Cardiac septum (tissue), 1 donor: ENCODE data around the gene SAP130. TPM values are rescaled to one million over a fixed set of nuclear protein-coding genes. Genes with fewer than 3 reads are reported as not detected.

Source experiments
- DNase-seq: peaks from one replicate; pipeline ENCODE4 v3.0.0-alpha.2; 2020; ENCODE audit warnings: low spot score
- intact Hi-C: fragments of 100-400 bp; cut with DNase I; formaldehyde crosslinking; loops from one replicate; pipeline ENCODE4 v1.14.0; 2022
- long read RNA-seq: library from polyadenylated mRNA; unstranded; transcript quantifications from one replicate; pipeline ENCODE4 v2.0.0, GENCODE V29; 2021
- total RNA-seq: library from RNA; stranded (reverse); fragmentation: NEBNext Ultra II Directional; extraction: Animal tissue kit (Norgen Biotek cat#: 25700); gene quantifications from one replicate; pipeline ENCODE4 v1.2.1, GENCODE V29; 2021
- donor health status: DM: no; HTN: no; CAD: no.

SAP130 gene
- total RNA-seq = 19.9 TPM
- long read RNA-seq, full-length matches to known transcripts = 1 of 8 reads
- long read RNA-seq, partial matches to known transcripts = 4 of 8 reads
- long read RNA-seq, other reads (novel, unspliced or antisense) = 3 of 8 reads

DNA sequence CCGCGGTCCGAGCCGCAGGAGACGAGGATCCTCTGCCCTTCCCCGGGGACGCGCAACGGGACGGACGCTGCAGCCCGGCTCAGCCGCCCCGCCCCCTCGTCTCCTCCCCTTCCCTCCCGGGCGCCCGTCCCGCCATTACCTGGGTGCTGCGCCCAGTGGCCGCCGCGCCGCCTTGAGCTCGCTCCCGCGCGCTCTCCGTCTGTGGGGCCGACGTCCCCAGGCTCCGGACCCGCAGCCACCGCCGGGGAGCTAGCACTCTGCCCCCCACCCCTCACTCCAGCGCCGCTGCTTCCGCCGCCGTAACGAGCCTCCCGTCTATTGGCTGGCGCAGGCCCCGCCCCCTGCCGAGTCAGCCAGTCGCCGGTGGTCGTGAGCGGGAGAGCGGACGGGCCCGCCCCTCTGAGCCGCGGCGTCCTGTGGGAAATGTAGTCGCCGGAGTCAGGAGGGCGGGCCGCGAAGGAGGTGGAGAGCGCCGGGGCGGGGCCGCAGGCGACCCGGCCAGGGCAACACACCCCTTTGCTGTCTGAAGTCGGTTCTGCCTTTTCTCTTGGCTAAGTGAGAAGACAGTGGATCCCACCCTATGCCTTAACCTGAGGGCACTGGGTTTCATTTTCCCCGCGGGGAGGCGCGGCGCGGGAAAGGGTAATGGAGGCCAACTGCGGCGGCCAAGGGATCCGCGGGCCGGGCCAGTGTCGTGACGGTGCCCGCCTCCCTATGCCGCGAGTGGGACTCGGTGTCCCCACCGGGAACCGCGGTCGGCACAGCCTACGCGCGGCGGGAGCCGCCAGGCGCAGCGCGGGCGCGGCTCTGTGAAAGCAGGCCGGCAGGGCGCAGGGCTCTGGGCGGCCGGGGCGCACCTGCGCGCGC lies at the start of gene SAP130:
Gene SAP130 (minus strand): TSS at position 259 of the 867 bp plus-strand sequence. CDS start 1,767 bp downstream, outside the sequence.
- DNase-seq = peak; percentile 99
- intact Hi-C loops = loop anchor here (1.0 to 5.0 kb wide), 2 partner anchors 63 to 146 kb away; partner anchors contain the start of gene UGGT1

DNA sequence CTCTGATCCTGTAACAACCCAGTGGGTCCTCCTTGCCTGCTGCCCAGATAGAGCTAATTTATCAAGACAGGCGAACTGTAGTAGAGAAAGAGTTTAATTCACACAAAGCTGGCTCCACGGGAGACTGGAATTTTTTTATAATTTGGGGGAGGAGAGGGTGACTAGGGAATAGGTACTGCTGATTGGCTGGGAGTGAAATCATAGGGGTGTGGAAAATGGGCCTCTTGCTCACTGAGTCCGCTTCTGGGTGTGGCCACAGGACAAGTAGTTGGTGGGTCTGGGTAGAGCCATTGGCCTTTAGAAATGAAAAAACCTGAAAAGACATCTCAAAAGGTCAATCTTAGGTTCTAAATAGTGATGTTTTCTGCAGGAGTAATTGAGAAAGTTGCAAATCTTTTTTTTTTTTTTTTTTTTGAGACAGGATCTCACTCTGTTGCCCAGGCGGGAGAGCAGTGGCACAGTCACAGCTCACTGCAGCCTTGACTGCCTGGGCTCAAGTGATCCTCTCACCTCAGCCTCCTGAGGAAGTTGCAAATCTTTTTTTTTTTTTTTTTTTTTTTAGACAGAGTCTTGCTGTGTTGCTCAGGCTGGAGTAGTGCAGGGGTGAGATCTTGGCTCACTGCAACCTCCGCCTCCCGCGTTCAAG lies 48.7 kb upstream of the SAP130 start:
- intact Hi-C loops = no loop called here
- no peak for DNase-seq

DNA sequence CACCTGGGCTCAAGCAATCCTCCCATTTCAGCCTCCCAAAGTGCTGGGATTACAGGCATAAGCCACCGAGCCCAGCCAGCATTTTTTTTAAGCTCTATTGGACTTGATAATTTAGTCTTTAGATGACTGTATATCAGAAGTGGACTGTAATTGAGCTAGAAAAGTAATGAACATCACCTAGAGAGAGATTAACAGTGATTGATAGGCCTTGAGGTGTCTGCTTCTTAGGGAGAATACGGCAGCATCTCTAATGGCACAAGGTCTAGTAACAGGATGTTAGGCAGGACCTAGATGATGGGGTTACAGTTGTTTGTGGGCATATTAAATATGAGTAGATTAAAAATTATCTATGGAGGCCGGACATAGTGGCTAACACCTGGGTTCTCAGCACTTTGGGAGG lies 45.4 kb upstream of the SAP130 start:
- intact Hi-C loops = no loop called here
- DNase-seq = no peak

DNA sequence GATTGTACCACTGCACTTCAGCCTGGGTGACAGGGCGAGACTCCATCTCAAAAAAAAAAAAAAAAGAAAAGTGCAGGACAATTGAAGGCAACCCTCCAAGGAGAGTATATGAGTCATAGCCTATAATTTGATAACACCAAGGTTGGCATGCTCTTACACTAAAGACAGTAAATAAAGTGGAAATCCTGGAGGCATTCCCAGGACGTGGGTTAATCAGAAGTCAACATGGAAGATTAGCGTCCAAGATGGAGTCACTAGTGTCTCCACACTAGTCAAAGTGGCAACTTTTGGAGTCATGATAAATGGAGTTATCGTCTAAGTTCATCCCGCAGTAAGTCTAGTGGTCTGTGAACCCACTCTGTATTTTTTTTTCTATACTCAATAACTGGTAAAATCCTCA lies 41.9 kb upstream of the SAP130 start:
- intact Hi-C loops = no loop called here
- DNase-seq = no peak

DNA sequence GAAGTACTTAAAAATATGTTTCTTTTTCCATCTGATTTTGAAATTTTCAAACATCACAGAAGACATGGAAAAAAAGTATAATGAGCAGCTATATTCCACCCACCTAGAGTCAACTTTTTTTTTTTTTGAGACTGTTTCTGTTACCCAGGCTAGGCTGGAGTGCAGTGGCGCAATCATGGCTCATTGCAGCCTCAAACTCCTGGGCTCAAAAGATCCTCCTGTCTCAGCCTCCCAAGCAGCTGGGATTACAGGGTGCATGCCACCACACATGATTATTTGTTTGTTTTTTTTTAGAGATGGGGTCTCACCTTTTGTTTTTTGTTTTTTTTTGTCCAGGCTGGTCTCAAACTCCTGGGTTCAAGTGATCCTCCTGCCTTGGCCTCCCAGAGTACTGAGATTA lies 36.5 kb upstream of the SAP130 start:
- no peak for DNase-seq
- intact Hi-C loops = no loop called here

DNA sequence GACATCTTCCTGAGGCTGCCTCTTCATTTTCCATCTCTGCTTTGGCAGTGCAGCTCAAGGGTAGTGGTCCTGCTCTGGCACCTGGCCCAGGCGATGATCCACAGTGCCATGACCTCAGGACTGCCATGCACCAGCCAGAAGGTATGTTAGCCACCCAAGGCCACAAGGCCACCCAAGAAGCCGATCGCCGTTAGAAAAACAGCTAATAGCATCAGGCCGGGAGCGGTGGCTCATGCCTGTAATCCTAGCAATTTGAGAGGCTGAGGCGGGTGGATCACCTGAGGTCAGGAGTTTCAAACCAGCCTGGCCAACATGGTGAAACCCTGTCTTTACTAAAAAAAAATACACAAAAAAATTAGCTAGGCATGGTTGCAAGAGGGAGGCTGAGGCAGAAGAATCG lies 34.7 kb upstream of the SAP130 start:
- DNase-seq = no peak
- intact Hi-C loops = no loop called here

DNA sequence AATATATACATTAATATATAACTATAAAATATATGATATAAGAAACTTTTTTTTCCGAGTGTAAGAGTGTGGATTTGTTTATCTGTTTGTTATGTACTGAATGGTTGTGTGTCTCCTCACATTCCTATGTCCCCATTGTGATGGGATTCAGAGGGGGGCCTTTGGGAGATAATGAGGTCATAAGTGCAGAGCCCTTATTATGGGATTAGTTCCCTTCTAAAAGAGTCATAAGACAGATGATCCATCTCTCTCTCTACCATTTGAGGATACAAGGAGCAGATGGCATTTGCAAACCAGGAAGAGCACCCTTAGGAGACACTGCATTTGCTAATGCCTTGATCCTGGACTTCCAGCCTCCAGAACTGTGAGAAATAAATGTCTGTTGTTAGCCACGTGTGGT lies 30.3 kb upstream of the SAP130 start:
- DNase-seq = no peak

DNA sequence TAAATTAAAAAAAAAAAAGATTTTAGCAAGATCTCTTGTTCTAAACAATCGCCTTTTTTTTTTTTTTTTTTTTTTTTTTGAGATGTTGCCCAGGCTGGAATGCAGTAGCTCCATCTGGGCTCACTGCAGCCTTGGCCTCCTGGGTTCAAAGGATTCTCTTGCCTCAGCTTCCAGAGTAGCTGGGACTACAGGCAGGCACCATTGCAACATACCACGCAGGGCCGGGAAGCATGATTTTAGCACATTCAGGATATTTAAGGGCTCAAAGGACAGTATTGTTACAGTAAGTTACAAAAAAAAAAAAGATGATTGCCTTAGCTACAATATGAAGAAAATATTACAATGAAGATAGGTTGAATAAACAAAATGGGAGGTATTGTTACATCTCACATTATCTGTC lies 29.5 kb upstream of the SAP130 start:
- intact Hi-C loops = no loop called here
- DNase-seq = no peak

More for the DNA sequence above, 30.3 kb upstream of the SAP130 start:
- intact Hi-C loops = no loop called here

DNA sequence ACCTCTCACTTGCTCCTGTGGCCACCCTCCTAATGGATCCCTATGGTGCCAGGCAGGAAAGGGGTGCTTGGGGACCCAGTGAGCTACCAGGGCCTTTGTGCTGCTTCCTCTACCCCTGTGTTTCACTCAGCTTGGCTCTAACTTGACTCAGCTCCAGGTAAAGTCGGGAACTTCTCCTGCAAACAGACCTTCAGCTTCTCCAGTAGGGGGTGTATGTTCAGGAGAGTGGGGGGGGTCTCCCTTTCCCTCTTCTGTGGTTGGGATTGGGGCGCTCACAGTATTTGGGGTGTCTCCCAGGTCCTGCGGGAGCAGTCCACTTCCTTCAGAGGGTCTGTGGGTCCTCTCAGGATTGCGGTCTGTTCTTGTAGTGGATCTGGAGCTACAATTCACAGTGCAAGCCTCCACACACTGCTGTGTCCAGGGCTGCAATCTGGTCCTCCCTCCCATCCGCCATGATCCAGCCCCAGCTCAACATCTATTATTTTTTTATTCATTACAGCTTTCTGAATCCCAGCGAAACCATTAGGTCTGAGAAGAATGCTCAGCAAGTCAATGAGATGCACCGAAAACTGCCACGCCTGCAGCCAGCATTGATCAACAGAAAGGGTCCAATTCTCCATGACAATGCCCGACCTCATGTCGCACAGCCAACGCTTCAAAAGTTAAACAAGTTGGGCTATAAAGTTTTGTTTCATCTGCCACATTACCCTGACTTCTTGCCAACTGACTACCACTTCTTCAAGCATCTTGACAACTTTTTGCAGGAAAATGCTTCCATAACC lies 26.4 kb upstream of the SAP130 start:
- intact Hi-C loops = no loop called here
- no peak for DNase-seq

DNA sequence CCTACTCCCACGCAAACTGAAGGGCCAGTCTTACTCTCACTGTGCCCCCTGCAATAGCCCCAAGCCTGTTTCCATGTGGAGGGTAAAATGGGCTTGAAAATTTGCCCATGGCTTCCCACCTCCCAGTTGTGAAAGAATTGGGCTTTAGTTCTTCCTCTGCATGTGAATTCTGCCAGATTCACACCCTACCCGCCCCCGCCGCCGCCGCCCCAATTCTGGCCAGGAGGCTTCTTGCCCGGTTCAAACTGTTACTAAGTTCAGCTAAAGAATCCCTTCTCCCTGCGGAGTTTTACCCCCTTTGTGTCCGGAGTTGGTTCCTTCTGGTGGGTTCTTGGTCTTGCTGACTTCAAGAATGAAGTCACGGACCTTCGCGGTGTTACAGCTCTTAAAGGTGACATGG lies 25.5 kb upstream of the SAP130 start:
- DNase-seq = no peak

DNA sequence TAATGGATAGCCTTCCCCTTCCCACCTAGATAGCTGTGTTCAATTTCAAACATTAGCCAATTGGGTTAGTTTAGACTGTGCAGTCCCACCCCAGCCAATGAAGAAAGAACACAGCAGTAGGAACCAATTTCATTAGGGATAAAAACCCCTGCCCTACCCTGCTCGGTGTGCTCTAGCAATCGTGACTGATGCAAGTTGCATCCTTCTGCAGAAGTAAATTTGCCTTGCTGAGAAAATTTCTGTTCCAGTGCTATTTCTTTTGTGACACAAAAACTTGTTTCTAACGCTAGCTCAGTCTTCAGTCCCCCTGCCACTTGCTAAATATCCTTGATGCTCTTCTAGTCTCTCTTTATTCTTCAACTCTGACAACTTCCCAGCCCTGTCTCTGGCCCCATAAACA lies 15.2 kb upstream of the SAP130 start:
- intact Hi-C loops = no loop called here
- no peak for DNase-seq

More for the DNA sequence above, 25.5 kb upstream of the SAP130 start:
- intact Hi-C loops = no loop called here

DNA sequence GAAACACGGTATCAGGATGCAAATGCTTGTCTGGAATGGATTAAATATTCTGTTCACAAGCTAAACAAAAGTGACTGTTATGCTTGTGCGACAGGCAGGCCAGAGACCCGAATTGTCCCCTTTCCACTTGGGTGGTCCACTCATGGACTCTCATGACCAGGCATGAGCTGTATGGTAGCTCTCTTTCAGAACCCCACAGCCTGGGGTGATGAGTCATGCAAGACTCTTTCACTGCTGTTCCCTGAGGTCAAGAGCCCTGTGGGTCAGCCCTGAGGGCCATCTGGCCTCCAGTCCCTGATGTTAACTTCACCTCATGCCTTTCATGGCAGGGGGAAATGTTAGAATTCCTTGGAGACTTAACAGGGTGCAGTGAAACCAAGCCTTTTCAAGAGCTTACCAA lies 13.7 kb upstream of the SAP130 start:
- no peak for DNase-seq
- intact Hi-C loops = no loop called here

DNA sequence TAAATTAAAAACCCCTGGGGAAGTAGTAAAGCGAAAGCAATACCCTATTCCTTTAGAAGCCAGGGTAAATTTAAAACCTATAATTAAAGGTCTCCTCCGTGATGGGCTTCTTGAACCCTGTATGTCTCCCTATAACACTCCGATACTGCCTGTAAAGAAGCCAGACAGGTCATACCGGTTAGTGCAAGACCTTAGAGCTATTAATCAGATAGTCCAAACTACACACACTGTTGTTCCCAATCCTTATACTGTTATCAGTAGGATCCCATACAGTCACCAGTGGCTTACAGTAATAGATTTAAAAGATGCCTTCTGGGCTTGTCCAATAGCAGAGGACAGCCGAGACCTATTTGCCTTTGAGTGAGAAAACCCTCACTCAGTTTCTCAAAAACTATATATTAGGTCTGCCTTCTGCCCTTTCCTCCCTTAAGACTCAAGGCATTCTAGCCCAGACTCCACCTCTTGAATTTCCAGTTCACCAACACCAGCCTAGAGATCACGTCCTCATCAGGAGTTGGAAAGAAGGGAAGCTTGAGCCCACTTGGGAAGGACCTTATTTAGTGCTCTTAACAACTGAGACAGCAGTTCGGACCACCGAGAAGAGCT lies 12.4 kb upstream of the SAP130 start:
- intact Hi-C loops = no loop called here

DNA sequence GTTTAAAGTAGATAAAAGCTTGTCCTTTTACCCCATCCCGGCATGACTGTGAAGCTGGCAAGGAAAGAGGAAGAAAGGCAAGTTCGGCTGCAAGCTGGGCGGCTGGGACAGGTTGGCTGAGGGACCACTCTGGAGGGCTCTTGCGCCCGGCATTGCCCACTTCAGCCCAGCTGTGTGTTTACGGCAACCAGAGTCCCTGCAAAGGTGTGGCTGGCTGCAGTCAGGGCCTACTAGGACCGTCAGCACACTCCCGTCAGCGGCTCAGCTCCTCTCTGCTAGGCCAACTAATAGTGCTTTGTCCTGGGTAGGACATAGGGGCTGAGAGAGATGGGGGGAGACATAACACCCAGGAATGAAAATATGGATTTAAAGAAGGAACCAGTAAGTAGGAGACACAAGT lies 11.7 kb upstream of the SAP130 start:
- intact Hi-C loops = no loop called here
- no peak for DNase-seq

More for the DNA sequence above, 12.4 kb upstream of the SAP130 start:
- no peak for DNase-seq

DNA sequence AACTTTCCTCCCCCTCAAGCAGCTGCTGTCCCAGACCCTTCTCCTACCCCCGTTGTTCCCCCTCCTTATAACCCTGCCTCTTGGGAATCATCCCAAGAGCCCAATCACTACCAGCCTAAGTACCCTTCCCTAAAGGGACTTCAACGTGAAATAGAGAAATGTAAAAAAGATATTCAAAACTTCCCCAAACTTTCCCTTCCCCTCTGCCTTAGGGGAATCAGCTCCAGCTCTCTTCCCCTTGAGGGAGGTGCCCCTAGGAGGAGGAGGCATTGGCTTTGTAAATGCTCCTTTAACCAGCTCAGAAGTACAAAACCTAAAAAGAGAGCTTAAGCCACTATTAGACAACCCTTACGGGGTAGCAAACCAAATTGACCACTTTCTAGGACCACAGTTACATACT lies 10.6 kb upstream of the SAP130 start:
- DNase-seq = no peak
- intact Hi-C loops = no loop called here

DNA sequence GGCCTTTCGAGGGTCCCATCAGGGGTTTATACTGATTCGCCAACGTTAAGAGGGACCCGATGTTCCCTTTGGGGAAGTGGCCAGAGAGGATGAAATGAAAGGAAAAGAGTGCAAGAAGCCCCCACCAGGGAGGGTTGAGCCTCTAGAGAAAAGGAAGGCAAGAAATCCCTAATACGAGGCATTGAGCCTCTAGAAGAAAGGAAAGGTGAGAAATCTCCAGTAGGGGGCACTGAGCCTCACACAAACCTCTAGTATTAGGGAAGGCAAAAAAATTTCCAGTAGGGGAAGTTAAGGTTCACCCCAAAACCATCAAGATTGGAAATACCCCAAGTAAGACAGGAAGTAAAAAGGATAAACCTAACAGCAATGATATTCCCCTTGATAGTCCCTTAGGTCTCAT lies 9.8 kb upstream of the SAP130 start:
- no peak for DNase-seq
- intact Hi-C loops = no loop called here

DNA sequence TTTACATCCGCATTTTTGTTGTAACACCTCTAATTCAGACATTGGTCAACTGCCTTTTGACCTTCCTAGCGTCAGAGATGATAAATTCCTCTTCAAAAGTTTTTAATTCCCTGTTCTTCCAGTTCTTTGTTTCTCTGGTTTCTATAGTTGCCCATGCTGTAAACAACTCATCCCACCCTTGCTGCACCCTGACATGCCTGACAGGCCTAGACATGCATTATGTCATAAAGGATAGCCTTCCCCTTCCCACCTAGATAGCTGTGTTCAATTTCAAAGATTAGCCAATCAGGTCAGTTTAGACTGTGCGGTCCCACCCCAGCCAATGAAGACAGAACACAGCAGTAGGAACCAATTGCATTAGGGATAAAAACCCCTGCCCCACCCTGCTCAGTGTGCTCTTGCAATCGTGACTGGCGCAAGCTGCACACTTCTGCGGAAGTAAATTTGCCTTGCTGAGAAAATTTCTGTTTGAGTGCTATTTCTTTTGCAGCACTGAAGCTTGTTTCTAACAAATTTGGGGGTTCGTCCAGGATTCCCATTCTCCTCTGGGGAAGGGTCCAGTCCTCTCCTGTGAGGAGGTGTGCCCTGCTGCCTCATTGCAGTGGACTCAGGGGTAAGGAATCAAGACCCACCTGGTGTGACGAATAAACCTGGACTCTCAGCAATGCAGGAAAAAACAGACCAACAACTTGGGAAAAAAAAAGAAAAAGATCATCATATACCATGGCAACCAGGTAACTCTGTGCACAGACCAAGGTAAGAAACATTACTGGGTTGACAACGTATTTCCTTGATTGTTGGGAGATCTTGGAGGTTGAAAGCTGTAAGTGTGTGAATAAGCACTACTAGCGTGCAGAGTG lies 9.1 kb upstream of the SAP130 start:
- intact Hi-C loops = no loop called here

DNA sequence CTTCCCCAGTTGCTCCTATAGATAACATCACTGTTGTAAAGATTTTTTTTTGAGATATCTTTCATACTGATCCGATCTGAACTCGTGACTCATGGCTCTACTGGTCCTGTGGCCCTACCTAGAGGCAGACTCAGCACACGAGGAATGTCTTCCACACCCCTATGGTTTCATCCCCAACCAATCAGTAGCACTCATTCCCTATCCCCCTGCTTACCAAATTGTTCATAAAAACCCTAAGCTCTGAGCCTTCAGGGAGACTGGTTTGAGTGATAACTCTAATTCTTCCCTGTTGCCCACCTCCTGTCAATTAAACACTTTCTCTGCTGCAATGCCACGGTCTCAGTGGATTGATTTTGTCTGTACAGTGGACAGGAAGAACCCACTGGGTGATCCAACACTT lies 4.2 kb upstream of the SAP130 start:
- intact Hi-C loops = no loop called here
- DNase-seq = no peak

More for the DNA sequence above, 9.1 kb upstream of the SAP130 start:
- DNase-seq = no peak

DNA sequence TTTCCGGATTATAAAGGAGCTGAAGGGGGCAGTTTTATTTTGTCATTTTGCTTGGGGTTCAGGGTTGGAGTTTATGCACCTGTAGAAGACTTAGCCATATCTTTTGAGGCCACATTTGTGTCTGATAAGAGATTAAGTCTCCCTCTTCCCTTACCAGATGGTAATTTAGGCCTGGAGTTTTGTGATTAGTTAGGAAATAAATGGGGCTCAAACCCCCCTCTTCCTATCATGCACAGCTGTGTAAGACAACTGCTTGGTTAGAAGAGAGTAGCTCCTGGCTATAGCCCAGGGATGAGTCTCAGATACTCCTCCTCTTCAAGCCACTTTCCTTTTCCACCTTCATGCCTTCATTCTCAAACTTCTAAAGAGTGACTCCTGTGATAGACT lies 802 bp upstream of the SAP130 start:
- intact Hi-C loops = loop anchor here (5.0 kb wide), 1 partner anchor 146 kb away; no protein-coding TSS in a partner anchor
- DNase-seq = no peak
